Kidney (tissue), 14 donors: Measurements from ENCODE around the gene SERPINB11. TPM values are rescaled to one million over a fixed set of nuclear protein-coding genes. Genes with fewer than 3 reads are reported as not detected.
A peak's percentile ranks its signal among the peaks of the same experiment; 100 is the strongest.

Experiments used
- DNase-seq, 5 donors: peaks; one replicate each; pipeline ENCODE4 v3.0.0-alpha.2; 2013 to 2020
- FAIRE-seq: peaks from 2 replicates; lab custom pipeline; 2012; peaks lifted over from hg19 to GRCh38; lab: Jason Lieb, UNC
- H3K27ac ChIP-seq, 2 donors: one replicate each; pipeline ENCODE4 v1.7.0; 2013; ENCODE audit warnings: low read depth in 2 of 2, low read length in 2 of 2, inconsistent platforms in 1 of 2
- H3K27me3 ChIP-seq: one replicate; pipeline ENCODE4 v1.7.1; 2013; ENCODE audit warnings: low read length, inconsistent platforms; ENCODE audit not compliant: control insufficient read depth, insufficient read depth
- H3K36me3 ChIP-seq, 3 donors: one replicate each; pipeline versions ENCODE4 v1.7.0 to v1.7.1; 2013; ENCODE audit warnings: low read length in 3 of 3, control low read depth in 1 of 3, inconsistent platforms in 1 of 3; ENCODE audit not compliant: insufficient read depth in 3 of 3, control insufficient read depth in 2 of 3
- H3K4me1 ChIP-seq, 3 donors: one replicate each; pipeline versions ENCODE4 v1.7.0 to v1.7.1; 2013; ENCODE audit warnings: low read length in 3 of 3, inconsistent platforms in 1 of 3, low read depth in 1 of 3; ENCODE audit not compliant: control insufficient read depth in 2 of 3, insufficient read depth in 2 of 3
- H3K4me3 ChIP-seq, 3 donors: one replicate each; pipeline versions ENCODE4 v1.7.0 to v1.8.1; 2013; ENCODE audit warnings: low read length in 3 of 3, control low read depth in 1 of 3, inconsistent platforms in 1 of 3
- H3K9ac ChIP-seq, 3 donors: one replicate each; pipeline versions ENCODE4 v1.7.0 to v1.7.1; 2013; ENCODE audit warnings: low read length in 3 of 3, control low read depth in 1 of 3, inconsistent platforms in 1 of 3
- H3K9me3 ChIP-seq, 3 donors: one replicate each; pipeline versions ENCODE4 v1.7.0 to v1.7.1; 2013; ENCODE audit warnings: low read length in 3 of 3, control low read depth in 1 of 3, inconsistent platforms in 1 of 3; ENCODE audit not compliant: control insufficient read depth in 2 of 3, insufficient read depth in 1 of 3
- intact Hi-C: fragments of 100-400 bp; cut with DNase I; formaldehyde crosslinking; loops from one replicate; pipeline ENCODE4 v1.11.1; 2022
- polyA plus RNA-seq: library from polyadenylated mRNA; stranded (reverse); fragments of 350-450 nt; fragmentation: Illumina TruSeq; extraction: RNeasy Lipid Tissue Mini Kit (QIAGEN cat#74804); gene quantifications from one replicate; pipeline ENCODE4 v1.2.3, GENCODE V29; 2014; ENCODE audit warnings: low read depth, low replicate concordance; ENCODE audit not compliant: insufficient read depth
- total RNA-seq: library from RNA; stranded (reverse); fragmentation: NEBNext Ultra II Directional; extraction: Animal tissue kit (Norgen Biotek cat#: 25700); gene quantifications from one replicate; pipeline ENCODE4 v1.2.1, GENCODE V29; 2021
- TF ChIP-seq, protein P1 (sequence below): IDR thresholded peaks from 3 replicates; pipeline ENCODE4 v1.5.1; 2012; ENCODE audit warnings: mild to moderate bottlenecking, moderate library complexity, borderline replicate concordance; ENCODE audit not compliant: insufficient read depth; ENCODE audit errors: extremely low read depth
- donor health status: control.
- donor health status: control.
- donor health status: control.
- donor health status: control.
- donor health status: control.
- donor health status: DM: yes; HTN: yes; CAD: no.
- donor health status: Normal renal cell carcinoma (clear cell type).

SERPINB11 gene
- total and polyA plus RNA-seq, 2 donors from 2014 or later, result not detected

DNA sequence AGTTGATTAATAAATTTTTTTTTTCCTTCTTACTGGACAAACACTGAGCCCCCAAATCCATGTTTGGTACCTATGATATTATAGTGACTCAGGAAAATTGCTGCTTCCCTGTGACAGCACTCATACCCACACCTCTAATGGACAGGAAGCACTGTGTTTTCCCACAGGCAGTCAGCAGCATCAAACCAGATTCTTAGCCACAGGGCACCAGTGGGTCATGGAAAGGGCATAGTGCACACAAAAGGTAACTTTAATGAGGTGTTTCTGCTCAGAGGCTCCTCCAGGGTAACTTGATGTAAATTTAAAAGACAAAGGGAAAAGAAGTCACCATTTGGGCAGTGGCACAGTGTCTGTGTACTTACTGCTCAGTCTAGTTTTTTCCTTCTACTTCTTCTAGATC lies 34.1 kb downstream of the SERPINB11 start:
- no peaks in the 10 kb centered on the region for H3K27me3 ChIP-seq
- no peaks in the 10 kb centered on the region for H3K9me3 ChIP-seq
- H3K4me3 ChIP-seq, result no peak overlapping the region
- TF ChIP-seq, protein P1, sequence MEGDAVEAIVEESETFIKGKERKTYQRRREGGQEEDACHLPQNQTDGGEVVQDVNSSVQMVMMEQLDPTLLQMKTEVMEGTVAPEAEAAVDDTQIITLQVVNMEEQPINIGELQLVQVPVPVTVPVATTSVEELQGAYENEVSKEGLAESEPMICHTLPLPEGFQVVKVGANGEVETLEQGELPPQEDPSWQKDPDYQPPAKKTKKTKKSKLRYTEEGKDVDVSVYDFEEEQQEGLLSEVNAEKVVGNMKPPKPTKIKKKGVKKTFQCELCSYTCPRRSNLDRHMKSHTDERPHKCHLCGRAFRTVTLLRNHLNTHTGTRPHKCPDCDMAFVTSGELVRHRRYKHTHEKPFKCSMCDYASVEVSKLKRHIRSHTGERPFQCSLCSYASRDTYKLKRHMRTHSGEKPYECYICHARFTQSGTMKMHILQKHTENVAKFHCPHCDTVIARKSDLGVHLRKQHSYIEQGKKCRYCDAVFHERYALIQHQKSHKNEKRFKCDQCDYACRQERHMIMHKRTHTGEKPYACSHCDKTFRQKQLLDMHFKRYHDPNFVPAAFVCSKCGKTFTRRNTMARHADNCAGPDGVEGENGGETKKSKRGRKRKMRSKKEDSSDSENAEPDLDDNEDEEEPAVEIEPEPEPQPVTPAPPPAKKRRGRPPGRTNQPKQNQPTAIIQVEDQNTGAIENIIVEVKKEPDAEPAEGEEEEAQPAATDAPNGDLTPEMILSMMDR, result no peak
- intact Hi-C loops, result no loop called here
- H3K9ac ChIP-seq, result no peak overlapping the region
- no peaks in the 10 kb centered on the region for H3K4me1 ChIP-seq
- no peaks in the 10 kb centered on the region for H3K36me3 ChIP-seq
- FAIRE-seq (no peak), DNase-seq (no peak)
- H3K27ac ChIP-seq, result no peak overlapping the region

DNA sequence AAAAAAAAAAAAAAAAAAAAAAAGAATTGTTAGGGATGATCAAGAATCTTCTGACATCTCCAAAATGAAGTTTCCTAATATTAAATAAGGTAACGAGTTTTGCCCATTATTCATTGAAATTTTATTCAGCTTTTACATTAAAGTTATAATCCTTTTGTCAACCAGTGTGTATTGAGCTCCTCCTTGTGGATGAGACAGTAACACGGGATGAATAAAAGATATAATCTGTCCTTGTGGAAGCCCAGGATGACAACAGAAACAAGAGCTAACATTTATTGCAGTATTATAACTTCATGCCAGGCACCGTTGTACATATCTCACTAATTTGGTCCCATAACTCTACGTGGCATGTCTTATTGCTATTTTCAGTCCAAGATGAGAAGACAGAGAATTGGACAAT lies 39.0 kb downstream of the SERPINB11 start:
- TF ChIP-seq, protein P1, result peak; percentile 22
- Histone ChIP-seq H3K9ac (no peak overlapping the region), H3K27ac (no peak overlapping the region), H3K4me3 (no peak overlapping the region), H3K4me1 (no peaks in the 10 kb centered on the region), H3K27me3 (no peaks in the 10 kb centered on the region), H3K9me3 (no peaks in the 10 kb centered on the region), H3K36me3 (no peaks in the 10 kb centered on the region)
- intact Hi-C loops, result no loop called here
- FAIRE-seq, result no peak
- peak in 1 of 5 donors; percentile 46 for DNase-seq

DNA sequence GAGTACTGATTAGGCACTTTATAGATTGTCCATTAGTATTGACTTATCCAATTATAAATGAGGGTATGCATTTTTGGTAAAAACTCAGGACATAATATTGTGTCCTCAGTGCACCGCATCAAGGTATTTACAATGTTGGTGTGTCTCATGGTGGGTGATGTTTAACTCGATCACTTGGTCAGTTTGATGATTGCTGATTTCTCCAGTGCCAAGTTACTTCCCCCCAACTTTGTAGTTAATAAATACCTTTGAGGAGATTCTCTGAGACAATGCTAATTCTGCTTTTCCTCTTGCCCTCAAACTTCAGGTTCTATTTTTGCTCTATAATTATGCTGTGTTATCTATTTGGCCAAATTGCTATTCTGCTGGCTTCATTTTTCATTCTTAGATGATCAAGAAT lies 44.2 kb downstream of the SERPINB11 start:
- DNase-seq (peak in 1 of 5 donors; percentile 13), FAIRE-seq (peak; percentile 77)
- no peaks in the 10 kb centered on the region for H3K27me3 ChIP-seq
- H3K4me3 ChIP-seq, result no peak overlapping the region
- TF ChIP-seq, protein P1, result no peak
- H3K9ac ChIP-seq, result no peak overlapping the region
- H3K36me3 ChIP-seq, result no peaks in the 10 kb centered on the region
- intact Hi-C loops, result no loop called here
- H3K9me3 ChIP-seq, result no peaks in the 10 kb centered on the region
- no peak overlapping the region for H3K27ac ChIP-seq
- peaks cover 0 to 5% (median 0%) of the 10 kb centered on the region in 3 donors for H3K4me1 ChIP-seq

DNA sequence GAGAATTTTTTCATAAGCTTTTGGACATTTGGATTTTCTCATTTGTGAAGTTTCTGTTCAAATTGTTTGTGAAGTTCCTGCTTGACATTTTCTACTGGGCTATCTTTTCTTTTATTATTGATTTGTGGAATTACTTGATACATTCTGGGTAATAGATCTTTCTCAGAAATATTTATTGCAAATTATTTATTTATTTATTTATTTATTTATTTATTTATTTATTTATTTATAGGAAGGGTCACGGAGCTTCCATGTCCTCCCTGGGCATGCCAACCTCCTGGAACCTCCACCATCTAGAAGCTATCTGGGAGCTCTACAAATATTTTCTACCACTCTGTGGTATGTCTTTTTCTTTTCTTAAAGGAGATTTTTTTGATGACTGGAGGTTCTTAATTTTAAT lies 46.7 kb downstream of the SERPINB11 start:
- TF ChIP-seq, protein P1, result no peak
- H3K9ac ChIP-seq, result no peak overlapping the region
- H3K36me3 ChIP-seq, result no peaks in the 10 kb centered on the region
- no peak overlapping the region for H3K4me3 ChIP-seq
- no peak overlapping the region for H3K27ac ChIP-seq
- H3K27me3 ChIP-seq, result no peaks in the 10 kb centered on the region
- peaks cover 0 to 5% (median 0%) of the 10 kb centered on the region in 3 donors for H3K4me1 ChIP-seq
- intact Hi-C loops, result no loop called here
- FAIRE-seq (no peak), DNase-seq (no peak)
- no peaks in the 10 kb centered on the region for H3K9me3 ChIP-seq
